NCI-H2196 (cell line): ENCODE measurements around the gene ZC3H7A.

Experiments used
- DNase-seq: peaks from one replicate; lab custom pipeline; 2025; ENCODE audit not compliant: unreplicated experiment; lab: John Stamatoyannopoulos, UW

Gene ZC3H7A

DNA sequence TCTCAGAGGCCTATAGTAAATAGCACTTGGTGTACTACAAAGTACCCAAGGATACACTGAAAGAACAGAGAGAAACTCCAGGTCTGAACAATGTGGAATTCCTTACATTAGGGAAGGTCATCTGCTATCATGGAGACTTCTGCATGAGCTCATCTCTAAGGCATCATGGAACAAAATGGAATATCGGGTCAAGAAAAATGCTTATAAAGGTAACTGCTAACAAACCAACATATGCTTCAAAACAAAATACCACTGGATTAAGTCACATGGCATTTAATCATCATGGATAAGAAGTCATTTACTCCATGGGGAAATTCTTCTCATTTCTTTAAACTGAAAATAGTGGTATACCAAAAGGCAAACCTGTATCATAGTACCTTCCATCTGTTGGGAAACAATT is 88.6 kb downstream of the ZC3H7A start:
- DNase-seq = no peak

DNA sequence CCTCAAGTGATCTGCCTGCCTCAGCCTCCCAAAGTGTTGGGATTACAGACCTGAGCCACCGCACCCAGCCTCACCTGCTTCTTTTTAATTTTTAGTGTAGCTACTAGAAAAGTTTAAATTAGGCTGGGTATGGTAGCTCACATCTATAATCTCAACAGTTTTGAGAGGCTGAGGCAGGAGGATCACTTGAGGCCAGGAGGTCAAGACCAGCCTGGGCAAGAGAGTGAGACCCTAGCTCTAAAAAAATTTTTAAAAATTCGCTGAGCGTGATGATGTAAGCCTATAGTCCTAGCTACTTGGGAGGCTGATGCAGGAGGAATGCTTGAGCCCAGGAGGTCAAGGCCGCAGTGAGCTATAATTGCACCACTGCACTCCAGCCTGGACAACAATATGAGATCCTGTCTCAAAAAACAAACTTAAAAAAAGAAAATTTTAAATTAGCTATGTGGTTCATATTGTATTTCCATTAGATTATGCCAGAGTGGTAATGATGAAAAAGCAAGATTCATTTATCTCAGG is 89.3 kb downstream of the ZC3H7A start:
- DNase-seq = no peak

DNA sequence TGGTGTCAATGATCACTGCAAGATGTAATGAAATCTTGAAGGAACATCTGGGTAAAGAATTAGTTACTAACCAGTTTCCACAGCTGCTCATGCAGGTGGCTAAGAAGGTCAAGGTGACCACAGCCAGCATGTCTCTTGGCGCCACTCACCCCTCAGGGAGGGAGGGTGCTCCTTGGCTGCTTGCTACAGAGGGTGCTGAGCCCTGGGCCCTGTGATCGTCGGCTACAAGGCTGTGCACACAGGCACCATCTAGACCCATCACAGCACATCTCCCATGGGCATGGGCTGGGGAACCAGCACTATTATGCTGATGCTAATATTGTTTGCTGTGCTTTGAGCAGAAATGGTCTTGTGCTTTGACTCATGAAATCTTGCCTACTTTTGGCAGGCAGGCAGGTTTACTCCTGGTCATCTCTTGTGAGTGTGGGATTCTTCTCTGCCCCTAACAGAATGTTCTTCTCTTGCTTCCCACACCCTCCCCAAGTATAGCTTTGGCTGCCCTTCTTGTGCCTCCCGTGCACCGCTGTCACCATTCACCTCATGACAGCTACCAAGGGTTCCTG is 90.8 kb downstream of the ZC3H7A start:
- no peak for DNase-seq

DNA sequence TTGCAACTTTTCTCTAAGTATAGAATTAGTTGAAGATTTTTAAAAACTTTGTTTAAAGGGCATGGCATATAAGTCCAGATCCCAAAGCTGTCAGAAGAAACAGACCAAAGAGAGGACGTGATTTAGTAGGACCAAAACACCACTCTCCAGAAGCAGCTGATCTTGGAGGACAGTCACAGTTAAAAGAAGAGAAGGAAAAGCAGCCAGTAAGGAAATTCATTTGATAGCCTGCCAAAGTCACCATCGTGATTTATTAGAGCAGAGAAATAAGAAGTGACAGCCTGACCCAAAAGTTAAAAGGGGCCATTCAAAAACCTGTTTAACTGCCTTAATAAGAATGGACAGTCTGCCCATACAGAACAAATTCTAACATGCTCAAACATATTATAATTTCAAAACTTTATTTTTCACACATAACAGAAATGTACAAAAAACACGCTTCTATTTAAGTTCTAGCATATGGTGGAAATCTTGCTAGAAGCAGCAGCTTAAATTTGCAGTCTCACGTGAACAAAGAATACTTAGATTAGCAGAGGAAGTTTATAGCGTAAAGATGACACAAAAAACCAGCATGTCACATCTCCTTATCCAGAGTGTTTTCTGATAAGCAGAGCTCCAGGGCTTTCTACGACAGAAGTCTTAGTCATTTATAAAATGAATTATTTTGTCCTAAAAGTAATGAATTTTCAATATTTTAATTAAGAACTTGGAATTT is 91.6 kb downstream of the ZC3H7A start:
- DNase-seq = no peak
